OCI-LY7 (cell line): Measurements from ENCODE around the gene CALN1. TPM values are rescaled to one million over a fixed set of nuclear protein-coding genes. Genes with fewer than 3 reads are reported as not detected.

ENCODE experiments used
- BruUV-seq: library from RNA; stranded (reverse); fragments of 400-500 nt; replicated peaks from 2 replicates; lab custom pipeline; 2021; lab: Mats Ljungman, UMichigan
- CTCF ChIA-PET: fragments of 300-600 bp; sonication (Branson Sonifier 250); formaldehyde crosslinking; loops from one replicate; lab custom pipeline; 2022; ENCODE audit warnings: antibody characterized with exemption; ENCODE audit not compliant: unreplicated experiment; lab: Charles Lee
- POLR2A ChIA-PET: fragments of 300-600 bp; sonication (Branson Sonifier 250); formaldehyde crosslinking; loops from one replicate; lab custom pipeline; 2022; ENCODE audit warnings: antibody characterized with exemption; lab: Charles Lee
- DNase-seq: peaks from one replicate; pipeline ENCODE4 v3.0.0-alpha.2; 2015; ENCODE audit warnings: low spot score
- H2AFZ ChIP-seq: fragments of 200-600 bp; sonication (generic), shearing (Covaris generic); 2 replicates; pipeline ENCODE4 v1.6.1; 2014; ENCODE audit warnings: mild to moderate bottlenecking, antibody characterized with exemption, low read length, moderate library complexity
- H3K27ac ChIP-seq: fragments of 200-600 bp; sonication (generic); 2 replicates; pipeline ENCODE4 v1.5.1; 2014; ENCODE audit warnings: mixed run types, low read depth, mild to moderate bottlenecking, moderate library complexity, low read length, inconsistent platforms; ENCODE audit not compliant: poor library complexity, severe bottlenecking
- H3K36me3 ChIP-seq: fragments of 200-600 bp; sonication (generic); 2 replicates; pipeline ENCODE4 v1.6.1; 2014; ENCODE audit warnings: mild to moderate bottlenecking, antibody characterized with exemption, low read length, moderate library complexity, mixed read lengths; ENCODE audit not compliant: insufficient read depth
- H3K4me1 ChIP-seq: fragments of 200-600 bp; sonication (generic); 2 replicates; pipeline ENCODE4 v1.5.1; 2014; ENCODE audit warnings: mild to moderate bottlenecking, low read length; ENCODE audit not compliant: insufficient read depth, poor library complexity, severe bottlenecking
- H3K4me2 ChIP-seq: fragments of 200-600 bp; sonication (generic); 2 replicates; pipeline ENCODE4 v1.6.1; 2014; ENCODE audit warnings: mild to moderate bottlenecking, low read length
- H3K4me3 ChIP-seq: fragments of 200-600 bp; sonication (generic); 2 replicates; pipeline ENCODE4 v1.5.1; 2014; ENCODE audit warnings: mild to moderate bottlenecking, low read depth, low read length; ENCODE audit not compliant: poor library complexity, severe bottlenecking
- H3K79me2 ChIP-seq: fragments of 200-600 bp; sonication (generic); 2 replicates; pipeline ENCODE4 v1.6.1; 2016; ENCODE audit warnings: low read depth, mild to moderate bottlenecking, low read length, moderate library complexity, mixed read lengths; ENCODE audit not compliant: insufficient read depth
- H3K9me2 ChIP-seq: fragments of 200-600 bp; sonication (generic); 2 replicates; pipeline ENCODE4 v1.6.1; 2016; ENCODE audit warnings: mild to moderate bottlenecking, low read length, mixed read lengths; ENCODE audit not compliant: insufficient read depth
- H3K9me3 ChIP-seq: fragments of 200-600 bp; sonication (generic); 2 replicates; pipeline ENCODE4 v1.6.1; 2014; ENCODE audit warnings: mild to moderate bottlenecking, mixed run types, low read length, mixed read lengths
- H4K20me1 ChIP-seq: fragments of 200-600 bp; sonication (generic); 2 replicates; pipeline ENCODE4 v1.6.1; 2014; ENCODE audit warnings: mild to moderate bottlenecking, antibody characterized with exemption, low read length, moderate library complexity, mixed read lengths; ENCODE audit not compliant: insufficient read depth
- EZH2phosphoT487 ChIP-seq: fragments of 200-600 bp; sonication (generic); IDR thresholded peaks from 2 replicates; pipeline ENCODE4 v1.6.1; 2018; ENCODE audit warnings: low read depth, borderline replicate concordance, mild to moderate bottlenecking, mixed run types, antibody characterized with exemption, low read length, moderate library complexity, mixed read lengths
- intact Hi-C: fragments of 100-400 bp; cut with micrococcal nuclease; formaldehyde crosslinking; loops from one replicate; pipeline ENCODE4 v1.10.0; 2022; ENCODE audit not compliant: unreplicated experiment
- total RNA-seq, 2 experiments: library from RNA; depleted of rRNA in 1 of 2; stranded (reverse); fragments of >200 nt in 1 of 2; shearing (Covaris generic) in 1 of 2; gene quantifications; 2 replicates each; pipeline ENCODE4 v1.2.3, GENCODE V29; 2014 to 2022
- TF ChIP-seq, protein P1 (sequence below): fragments of 200-600 bp; sonication (generic); conservative IDR thresholded peaks from 2 replicates; pipeline ENCODE4 v1.5.1; 2014; ENCODE audit warnings: mild to moderate bottlenecking, antibody characterized with exemption, low read length, moderate library complexity, mixed read lengths

Gene CALN1
- total RNA-seq, 2 experiments from 2014 or later, result not detected

DNA sequence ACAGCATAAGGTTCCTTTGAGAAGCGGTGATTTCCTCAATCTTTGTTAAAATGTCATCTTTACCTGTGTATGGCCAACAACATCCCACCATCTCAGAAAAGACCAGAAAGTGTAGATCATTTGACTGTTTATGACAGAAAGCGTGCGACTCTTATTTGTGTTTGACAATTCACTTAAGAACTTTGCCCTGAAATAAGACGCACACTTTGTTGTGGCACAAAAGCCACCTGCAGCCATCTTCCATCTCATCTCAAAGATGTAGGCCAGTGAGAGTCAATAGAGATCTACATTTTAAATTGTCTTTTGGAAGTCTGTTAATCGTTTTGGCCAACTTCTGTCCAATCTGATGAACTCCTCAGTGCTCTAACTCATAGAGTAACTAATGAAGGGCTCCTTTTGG lies 114.0 kb downstream of the CALN1 start:
- H3K9me2 ChIP-seq, result no peaks in the 10 kb centered on the region
- H3K27ac ChIP-seq, result no peak overlapping the region
- no peaks in the 10 kb centered on the region for H3K9me3 ChIP-seq
- no peaks in the 10 kb centered on the region for H3K79me2 ChIP-seq
- ChIA-PET CTCF (no interaction called here), POLR2A (no interaction called here)
- TF ChIP-seq, protein P1, sequence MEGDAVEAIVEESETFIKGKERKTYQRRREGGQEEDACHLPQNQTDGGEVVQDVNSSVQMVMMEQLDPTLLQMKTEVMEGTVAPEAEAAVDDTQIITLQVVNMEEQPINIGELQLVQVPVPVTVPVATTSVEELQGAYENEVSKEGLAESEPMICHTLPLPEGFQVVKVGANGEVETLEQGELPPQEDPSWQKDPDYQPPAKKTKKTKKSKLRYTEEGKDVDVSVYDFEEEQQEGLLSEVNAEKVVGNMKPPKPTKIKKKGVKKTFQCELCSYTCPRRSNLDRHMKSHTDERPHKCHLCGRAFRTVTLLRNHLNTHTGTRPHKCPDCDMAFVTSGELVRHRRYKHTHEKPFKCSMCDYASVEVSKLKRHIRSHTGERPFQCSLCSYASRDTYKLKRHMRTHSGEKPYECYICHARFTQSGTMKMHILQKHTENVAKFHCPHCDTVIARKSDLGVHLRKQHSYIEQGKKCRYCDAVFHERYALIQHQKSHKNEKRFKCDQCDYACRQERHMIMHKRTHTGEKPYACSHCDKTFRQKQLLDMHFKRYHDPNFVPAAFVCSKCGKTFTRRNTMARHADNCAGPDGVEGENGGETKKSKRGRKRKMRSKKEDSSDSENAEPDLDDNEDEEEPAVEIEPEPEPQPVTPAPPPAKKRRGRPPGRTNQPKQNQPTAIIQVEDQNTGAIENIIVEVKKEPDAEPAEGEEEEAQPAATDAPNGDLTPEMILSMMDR, result no peak
- no peak for TF ChIP-seq EZH2phosphoT487
- no peak overlapping the region for H3K4me3 ChIP-seq
- intact Hi-C loops, result no loop called here
- H3K4me1 ChIP-seq, result no peaks in the 10 kb centered on the region
- DNase-seq, result no peak
- no peaks in the 10 kb centered on the region for H4K20me1 ChIP-seq
- no peak overlapping the region for H3K4me2 ChIP-seq
- H3K36me3 ChIP-seq, result no peaks in the 10 kb centered on the region
- no peak overlapping the region for H2AFZ ChIP-seq
- BruUV-seq, result no TSS peak

DNA sequence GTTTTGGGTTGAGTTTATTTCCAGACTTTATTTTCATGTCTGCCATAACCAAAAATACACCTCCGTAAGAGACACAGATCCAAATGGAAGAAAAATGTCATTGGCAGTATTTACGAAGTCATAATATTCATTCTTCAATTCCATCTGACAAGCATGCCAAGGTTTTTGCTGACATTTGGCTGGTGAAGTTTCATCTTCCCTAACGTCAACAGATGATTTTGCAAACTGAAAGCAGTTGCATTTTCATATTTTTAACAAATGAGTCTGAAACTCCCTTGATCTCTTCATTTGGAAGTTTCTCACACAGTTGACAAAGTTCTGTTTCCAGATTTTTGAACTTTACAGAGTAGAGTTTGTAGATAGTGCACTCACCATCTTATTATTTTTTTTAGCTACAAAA lies 114.5 kb downstream of the CALN1 start:
- no peaks in the 10 kb centered on the region for H3K9me2 ChIP-seq
- H3K4me2 ChIP-seq, result no peak overlapping the region
- no peaks in the 10 kb centered on the region for H3K36me3 ChIP-seq
- ChIA-PET POLR2A (no interaction called here), CTCF (no interaction called here)
- intact Hi-C loops, result no loop called here
- no peaks in the 10 kb centered on the region for H3K4me1 ChIP-seq
- no peaks in the 10 kb centered on the region for H4K20me1 ChIP-seq
- H3K79me2 ChIP-seq, result no peaks in the 10 kb centered on the region
- no peaks in the 10 kb centered on the region for H3K9me3 ChIP-seq
- no TSS peak for BruUV-seq
- no peak for DNase-seq
- TF ChIP-seq, protein P1, result no peak
- no peak for TF ChIP-seq EZH2phosphoT487
- H3K4me3 ChIP-seq, result no peak overlapping the region
- no peak overlapping the region for H2AFZ ChIP-seq
- no peak overlapping the region for H3K27ac ChIP-seq

DNA sequence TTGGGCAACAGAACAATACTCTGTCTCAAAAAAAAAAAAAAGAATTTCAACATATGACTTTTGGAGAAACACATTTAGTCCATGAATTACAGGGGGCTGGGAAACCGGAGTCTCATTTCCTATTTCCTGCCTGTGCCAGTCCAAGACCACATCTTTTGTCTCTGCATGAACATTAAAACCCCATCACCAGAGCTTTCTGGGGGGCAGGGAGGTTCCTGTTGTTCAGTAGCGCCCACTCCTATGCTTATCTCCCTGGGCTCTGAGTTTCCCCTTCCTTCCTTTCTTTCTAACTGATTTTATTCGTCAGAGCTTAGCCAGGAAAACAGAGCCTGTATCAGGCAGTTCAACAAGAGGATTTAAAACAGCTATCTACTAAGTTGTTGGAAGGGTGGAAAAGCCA lies 119.3 kb downstream of the CALN1 start:
- POLR2A ChIA-PET, result interaction anchor here (0.6 kb wide), 1 partner anchor 39 kb away, joined by 3 read pairs; no protein-coding TSS in a partner anchor
- Histone ChIP-seq H3K9me2 (no peaks in the 10 kb centered on the region), H3K36me3 (no peaks in the 10 kb centered on the region), H2AFZ (no peak overlapping the region), H4K20me1 (no peaks in the 10 kb centered on the region), H3K9me3 (no peaks in the 10 kb centered on the region), H3K4me3 (no peak overlapping the region), H3K27ac (no peak overlapping the region), H3K4me2 (no peak overlapping the region), H3K79me2 (no peaks in the 10 kb centered on the region), H3K4me1 (no peaks in the 10 kb centered on the region)
- DNase-seq, result no peak
- intact Hi-C loops, result no loop called here
- CTCF ChIA-PET, result interaction anchor here (0.6 kb wide), 1 partner anchor 41 kb away, joined by 3 read pairs; no protein-coding TSS in a partner anchor
- BruUV-seq, result no TSS peak
- TF ChIP-seq, protein P1, result no peak
- no peak for TF ChIP-seq EZH2phosphoT487
